ENCODE measurements around the gene SPOCK1.
"Not testable (repeated sequence)": the region's sequence is repeated elsewhere in the genome, so short reads cannot be mapped to it uniquely, and the experiment has no call there.

SPOCK1 gene

GRCh38 chr5:137264573-137264972 is 234.6 kb downstream of the SPOCK1 start:
- DNase-seq (ENCODE audit: low read depth in 2 of 2), result no peak

GRCh38 chr5:137264041-137264440 is 235.1 kb downstream of the SPOCK1 start:
- no peak for DNase-seq (ENCODE audit: low read depth in 2 of 2)

GRCh38 chr5:137263371-137264005 is 235.6 kb downstream of the SPOCK1 start:
- DNase-seq (ENCODE audit: low read depth in 2 of 2), result no peak

- DNase-seq (ENCODE audit: low read depth in 2 of 2), result no peak
Measured at GRCh38 chr5:137262818-137263217, 236.3 kb downstream of the SPOCK1 start.

GRCh38 chr5:137260820-137261695 is 238.1 kb downstream of the SPOCK1 start:
- no peak for DNase-seq (ENCODE audit: low read depth in 2 of 2)

GRCh38 chr5:137259115-137259514 is 240.0 kb downstream of the SPOCK1 start:
- not testable (repeated sequence) for DNase-seq (ENCODE audit: low read depth in 2 of 2)

GRCh38 chr5:137254119-137255090 is 244.7 kb downstream of the SPOCK1 start:
- no peak for DNase-seq (ENCODE audit: low read depth in 2 of 2)

- no peak for DNase-seq (ENCODE audit: low read depth in 2 of 2)
Measured at GRCh38 chr5:137252512-137252911, 246.6 kb downstream of the SPOCK1 start.

GRCh38 chr5:137250421-137250820 is 248.7 kb downstream of the SPOCK1 start:
- no peak for DNase-seq (ENCODE audit: low read depth in 2 of 2)

- no peak for DNase-seq (ENCODE audit: low read depth in 2 of 2)
Measured at GRCh38 chr5:137248527-137248926, 250.6 kb downstream of the SPOCK1 start.

- DNase-seq (ENCODE audit: low read depth in 2 of 2), result no peak
Measured at GRCh38 chr5:137245438-137245837, 253.7 kb downstream of the SPOCK1 start.

- no peak for DNase-seq (ENCODE audit: low read depth in 2 of 2)
Measured at GRCh38 chr5:137240285-137240684, 258.8 kb downstream of the SPOCK1 start.

- no peak for DNase-seq (ENCODE audit: low read depth in 2 of 2)
Measured at GRCh38 chr5:137236849-137237507, 262.1 kb downstream of the SPOCK1 start.

- DNase-seq (ENCODE audit: low read depth in 2 of 2), result no peak
Measured at GRCh38 chr5:137236252-137236651, 262.9 kb downstream of the SPOCK1 start.

GRCh38 chr5:137234973-137235943 is 263.9 kb downstream of the SPOCK1 start:
- DNase-seq (ENCODE audit: low read depth in 2 of 2), result no peak

GRCh38 chr5:137233726-137234125 is 265.4 kb downstream of the SPOCK1 start:
- no peak for DNase-seq (ENCODE audit: low read depth in 2 of 2)

GRCh38 chr5:137233304-137233703 is 265.8 kb downstream of the SPOCK1 start:
- DNase-seq (ENCODE audit: low read depth in 2 of 2), result not testable (repeated sequence)

GRCh38 chr5:137231540-137231939 is 267.6 kb downstream of the SPOCK1 start:
- no peak for DNase-seq (ENCODE audit: low read depth in 2 of 2)

- no peak for DNase-seq (ENCODE audit: low read depth in 2 of 2)
Measured at GRCh38 chr5:137228816-137229215, 270.3 kb downstream of the SPOCK1 start.

GRCh38 chr5:137226081-137226480 is 273.0 kb downstream of the SPOCK1 start:
- no peak for DNase-seq (ENCODE audit: low read depth in 2 of 2)

All from stimulated activated CD4-positive, alpha-beta T cell treated with anti-CD3 and anti-CD28 coated beads, Interleukin-1b, Interleukin-23, amount 100 ng/mL, for 4 hours (primary cell).